ENCODE results near the gene SEMA5A.

The SEMA5A gene

GRCh38 chr5:9166202-9167112 lies 379.4 kb downstream of the SEMA5A start:
- DNase-seq (ENCODE audit: low spot score) = no peak

DNA sequence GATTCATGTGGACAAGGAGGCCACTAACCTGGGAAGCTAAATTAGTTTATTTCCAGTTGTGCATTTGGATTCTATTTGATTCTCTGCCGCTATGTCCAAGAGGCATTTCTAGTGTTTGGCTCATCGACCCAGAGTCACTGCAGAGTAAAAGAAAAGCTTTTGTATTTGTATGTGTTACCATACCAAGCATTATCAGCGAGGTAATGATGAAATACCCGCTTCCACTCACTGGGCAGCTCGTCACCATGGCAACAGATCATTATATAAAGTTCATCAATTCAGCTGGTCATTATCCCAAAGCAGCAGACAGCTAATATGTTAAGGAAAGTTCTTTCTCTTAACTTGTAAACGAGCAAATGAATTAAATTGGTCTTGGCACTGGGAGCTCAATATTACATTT lies 380.3 kb downstream of the SEMA5A start:
- no peak for DNase-seq (ENCODE audit: low spot score)

GRCh38 chr5:9160747-9161146 lies 385.1 kb downstream of the SEMA5A start:
- DNase-seq (ENCODE audit: low spot score) = no peak

- no peak for DNase-seq (ENCODE audit: low spot score)
Observed at GRCh38 chr5:9157811-9158210, 388.1 kb downstream of the SEMA5A start.

DNA sequence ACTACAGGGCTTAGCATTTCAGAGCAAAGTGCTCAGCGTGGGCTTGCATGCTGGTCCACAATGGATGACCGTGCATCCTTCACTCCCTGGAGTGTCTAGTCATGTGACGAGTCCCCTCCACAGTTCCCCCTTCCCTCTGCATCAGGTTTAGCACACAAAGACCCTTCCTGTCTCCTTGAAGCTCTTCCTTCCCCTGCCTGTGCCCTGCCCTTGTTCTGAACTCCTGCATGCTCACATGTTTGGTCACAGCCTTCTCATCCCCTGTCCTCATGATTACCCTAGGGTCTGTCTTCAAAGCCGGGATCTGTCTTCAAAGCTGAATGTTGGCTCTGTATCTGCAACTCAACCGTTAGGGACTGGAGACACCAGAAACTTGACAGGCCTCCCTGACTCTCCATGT lies 388.9 kb downstream of the SEMA5A start:
- no peak for DNase-seq (ENCODE audit: low spot score)

DNA sequence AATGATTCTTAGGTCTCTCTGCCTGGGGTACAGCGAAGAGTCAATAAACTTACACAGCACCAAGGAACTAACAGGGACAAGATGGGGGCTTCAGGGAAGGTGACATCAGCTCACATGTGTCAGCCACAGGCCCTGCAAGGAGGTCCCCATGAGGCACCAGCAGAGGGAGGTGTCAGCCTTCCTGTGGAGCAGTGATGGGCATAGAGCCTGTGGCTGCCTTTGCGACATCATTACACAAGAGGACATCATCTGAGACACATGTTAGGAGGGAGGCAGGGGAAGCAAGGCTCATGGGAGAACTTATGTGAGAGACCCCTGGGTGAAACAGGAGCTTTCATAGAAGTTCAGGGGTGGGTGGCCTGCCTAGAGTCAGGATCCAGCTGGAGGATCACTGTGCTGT lies 389.6 kb downstream of the SEMA5A start:
- DNase-seq (ENCODE audit: low spot score) = no peak

- no peak for DNase-seq (ENCODE audit: low spot score)
Observed at GRCh38 chr5:9151684-9152427, 394.0 kb downstream of the SEMA5A start.

GRCh38 chr5:9149988-9150387 lies 395.9 kb downstream of the SEMA5A start:
- DNase-seq (ENCODE audit: low spot score) = no peak

- DNase-seq (ENCODE audit: low spot score) = no peak
Observed at GRCh38 chr5:9148242-9148641, 397.6 kb downstream of the SEMA5A start.

GRCh38 chr5:9140711-9141110 lies 405.2 kb downstream of the SEMA5A start:
- no peak for DNase-seq (ENCODE audit: low spot score)

DNA sequence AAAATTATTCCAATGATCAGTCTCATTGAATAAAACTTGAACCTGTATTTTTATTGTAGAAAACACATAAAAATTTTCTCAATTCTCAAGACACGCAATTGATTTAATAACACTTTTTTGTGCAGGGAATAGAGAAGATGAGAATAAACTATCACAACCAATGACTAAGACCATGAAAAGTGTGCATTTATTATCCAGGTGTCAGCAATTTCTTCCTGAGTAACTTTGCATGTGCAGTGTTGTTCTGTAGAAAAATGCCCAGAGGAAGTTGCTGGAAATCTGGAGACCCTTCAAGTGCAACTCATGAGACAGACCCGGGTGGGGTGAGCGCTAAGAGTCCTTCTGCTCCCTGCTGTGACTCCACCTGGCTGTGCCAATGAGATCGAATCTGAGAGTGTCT lies 405.7 kb downstream of the SEMA5A start:
- DNase-seq (ENCODE audit: low spot score) = no peak

- DNase-seq (ENCODE audit: low spot score) = no peak
Observed at GRCh38 chr5:9139344-9139743, 406.5 kb downstream of the SEMA5A start.

DNA sequence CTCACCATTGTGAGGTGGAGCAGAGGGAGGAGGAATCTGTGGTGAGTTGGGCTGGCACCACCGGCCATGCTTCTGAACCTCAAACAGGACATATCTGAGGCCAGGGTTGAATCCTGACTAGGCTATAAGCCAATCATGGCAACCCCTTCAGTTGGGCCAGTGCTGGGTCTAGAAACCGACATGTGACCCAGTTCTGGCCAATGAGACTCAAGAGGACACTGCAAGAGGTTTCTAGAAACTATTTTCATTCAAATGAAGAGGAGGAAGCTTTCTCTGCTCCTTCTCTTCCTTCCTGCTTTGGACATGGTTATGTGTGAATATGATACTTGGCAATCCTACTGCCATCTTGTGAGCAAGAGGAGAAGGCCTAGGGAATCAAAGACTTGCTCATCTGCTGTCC lies 417.7 kb downstream of the SEMA5A start:
- no peak for DNase-seq (ENCODE audit: low spot score)

GRCh38 chr5:9126490-9126889 lies 419.4 kb downstream of the SEMA5A start:
- no peak for DNase-seq (ENCODE audit: low spot score)

GRCh38 chr5:9125852-9126251 lies 420.0 kb downstream of the SEMA5A start:
- DNase-seq (ENCODE audit: low spot score) = no peak

GRCh38 chr5:9124838-9125237 lies 421.0 kb downstream of the SEMA5A start:
- no peak for DNase-seq (ENCODE audit: low spot score)

DNA sequence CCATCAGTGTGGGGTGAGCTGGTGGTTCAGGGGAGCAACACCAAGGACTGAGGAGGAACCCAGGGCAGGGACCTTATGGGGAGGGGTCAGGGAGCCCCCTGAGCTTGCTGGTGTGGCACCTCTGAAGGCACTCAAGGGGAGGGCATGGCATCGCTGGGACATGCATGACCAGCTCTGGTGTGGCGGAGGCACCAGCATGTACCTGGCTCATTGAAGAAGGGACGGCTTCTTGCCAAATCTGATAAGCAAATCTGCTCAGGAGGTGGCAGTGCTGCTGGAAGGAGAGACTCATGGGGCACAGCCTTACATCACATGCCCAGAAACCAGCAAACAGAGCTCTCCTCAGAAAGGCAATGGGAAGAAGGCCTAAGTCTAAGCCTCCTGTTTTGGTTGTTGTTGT lies 421.8 kb downstream of the SEMA5A start:
- DNase-seq (ENCODE audit: low spot score) = no peak

- DNase-seq (ENCODE audit: low spot score) = no peak
Observed at GRCh38 chr5:9122528-9122927, 423.3 kb downstream of the SEMA5A start.

- no peak for DNase-seq (ENCODE audit: low spot score)
Observed at GRCh38 chr5:9121597-9121996, 424.3 kb downstream of the SEMA5A start.

GRCh38 chr5:9118852-9119251 lies 427.0 kb downstream of the SEMA5A start:
- no peak for DNase-seq (ENCODE audit: low spot score)

DNA sequence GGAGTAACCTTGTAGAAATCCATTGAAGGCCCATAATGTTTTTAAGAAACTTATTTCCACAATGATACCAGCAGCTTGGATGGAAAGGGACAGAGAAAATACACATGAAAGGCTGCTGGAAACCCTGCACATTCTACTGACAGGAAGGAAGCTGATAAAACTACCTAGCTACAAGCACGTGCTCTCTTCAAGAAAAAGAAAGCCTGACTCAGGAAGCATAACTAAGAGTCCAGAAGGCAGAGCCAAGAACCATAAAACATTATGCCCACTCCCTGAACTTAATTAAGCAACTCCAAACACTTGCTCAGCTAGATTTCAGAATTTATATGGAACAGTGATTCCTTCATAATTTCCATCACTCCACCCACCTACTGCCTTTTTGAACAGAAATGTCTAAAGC lies 430.8 kb downstream of the SEMA5A start:
- no peak for DNase-seq (ENCODE audit: low spot score)

DNA sequence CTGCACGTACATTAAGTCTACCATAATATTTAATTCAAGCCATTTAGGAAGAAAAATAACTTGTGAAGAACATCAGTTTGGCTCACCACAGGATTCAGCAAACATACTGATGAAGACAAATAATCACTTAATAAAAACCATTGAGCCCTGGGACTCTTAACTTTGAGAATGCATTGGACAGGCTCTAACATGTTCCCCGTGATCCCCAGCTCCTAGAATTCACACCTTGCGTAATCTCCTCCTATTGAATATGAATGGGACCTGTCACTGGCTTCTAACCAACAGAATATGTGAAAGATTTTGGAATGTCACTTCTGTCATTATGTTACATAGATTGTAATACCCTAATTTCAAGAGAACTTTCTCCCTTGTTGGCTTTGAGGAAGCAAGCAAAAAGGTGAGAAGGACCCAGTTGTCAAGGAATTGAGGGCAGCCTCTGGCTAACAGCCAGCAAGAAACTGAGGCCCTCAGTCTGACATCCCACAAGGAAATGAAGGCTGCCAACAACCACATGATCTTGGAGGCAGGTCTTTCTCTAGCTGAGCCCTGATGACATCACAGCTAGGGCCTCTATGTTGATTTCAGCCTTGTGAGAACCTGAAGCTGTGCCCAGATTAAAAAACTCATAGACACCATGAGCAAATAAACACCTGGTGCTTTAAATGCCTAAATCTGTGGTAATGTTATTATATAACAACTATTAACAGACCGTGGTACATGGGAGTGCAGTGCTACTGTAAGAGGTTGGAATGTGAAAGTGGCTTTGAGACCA lies 433.2 kb downstream of the SEMA5A start:
- DNase-seq (ENCODE audit: low spot score) = no peak

GRCh38 chr5:9108162-9108561 lies 437.7 kb downstream of the SEMA5A start:
- no peak for DNase-seq (ENCODE audit: low spot score)
